ENCODE data around the gene SYNGR2. TPM values are rescaled to one million over a fixed set of nuclear protein-coding genes. Genes with fewer than 3 reads are reported as not detected.
"Not testable (repeated sequence)": the region's sequence is repeated elsewhere in the genome, so short reads cannot be mapped to it uniquely, and the experiment has no call there.

The SYNGR2 gene
- total RNA-seq, 1 experiment from 2014 or later, result 61.7 TPM

DNA sequence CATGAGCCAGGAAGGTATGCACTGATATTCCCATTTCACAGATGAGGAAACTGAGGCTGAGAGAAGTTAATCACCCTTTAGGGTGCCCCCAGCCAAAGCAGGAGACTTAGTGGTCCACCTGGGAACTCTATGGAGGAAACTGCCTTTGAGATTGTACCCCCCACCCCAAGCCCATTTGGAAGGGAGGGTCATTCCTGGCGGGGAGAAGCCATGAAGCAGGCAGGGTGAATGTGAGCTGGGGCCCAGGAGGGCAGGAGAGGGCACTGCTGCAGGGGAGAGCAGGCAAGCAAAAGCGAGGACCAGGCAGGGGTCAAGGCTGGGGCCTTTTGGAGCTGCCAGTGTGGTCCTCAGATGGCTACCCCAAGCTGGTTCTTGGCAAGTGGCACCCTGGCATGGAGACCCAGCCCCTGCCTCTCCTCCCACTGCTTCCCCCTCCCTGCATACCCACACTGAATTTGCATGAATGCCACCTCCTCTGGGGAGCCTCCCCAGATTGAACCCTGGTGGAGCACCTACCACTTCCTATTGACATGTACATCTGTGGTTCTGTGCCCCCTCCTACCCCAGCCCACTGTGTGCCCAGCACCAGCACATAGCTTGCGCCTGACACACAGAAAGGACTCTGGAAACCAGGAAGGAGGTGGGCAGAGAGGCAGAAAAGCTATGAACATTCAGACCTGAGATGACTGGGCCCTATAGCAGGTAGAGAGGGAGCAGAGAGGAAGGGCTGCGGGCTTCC lies 38.9 kb upstream of the SYNGR2 start:
- no peak for DNase-seq (ENCODE audit: extremely low read depth, low read depth)

DNA sequence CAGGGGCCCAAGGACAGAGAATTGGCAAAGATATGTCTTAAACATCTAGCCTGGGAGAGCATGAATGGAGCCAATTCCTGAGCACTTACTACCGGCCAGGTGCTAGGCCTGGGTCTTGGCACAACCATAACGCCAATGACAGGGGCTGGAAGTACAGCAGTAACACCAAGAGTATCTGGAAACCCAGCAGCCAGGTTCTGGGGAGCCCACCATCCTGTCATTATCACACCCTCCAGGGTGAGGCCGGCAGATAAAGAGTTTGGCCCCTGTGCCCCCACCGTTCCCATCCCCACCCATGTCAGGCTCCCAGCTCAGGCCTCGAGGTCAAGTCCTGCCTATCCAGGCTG lies 38.3 kb upstream of the SYNGR2 start:
- DNase-seq (ENCODE audit: extremely low read depth, low read depth), result no peak

GRCh38 chr17:78130437-78131101 lies 37.8 kb upstream of the SYNGR2 start, which contains the start of gene TMC8:
Gene TMC8, plus strand, starts transcription at chr17:78130771. Its CDS starts 818 bp downstream, at chr17:78131589.
- no peak for DNase-seq (ENCODE audit: extremely low read depth, low read depth)

- DNase-seq (ENCODE audit: extremely low read depth, low read depth), result no peak
These were observed 37.0 kb upstream of the SYNGR2 start for GRCh38 chr17:78131172-78132083.

- no peak for DNase-seq (ENCODE audit: extremely low read depth, low read depth)
These were observed 36.2 kb upstream of the SYNGR2 start for GRCh38 chr17:78132084-78132676.

- no peak for DNase-seq (ENCODE audit: extremely low read depth, low read depth)
These were observed 35.6 kb upstream of the SYNGR2 start for GRCh38 chr17:78132767-78133178.

GRCh38 chr17:78133179-78133951 lies 35.0 kb upstream of the SYNGR2 start:
- no peak for DNase-seq (ENCODE audit: extremely low read depth, low read depth)

DNA sequence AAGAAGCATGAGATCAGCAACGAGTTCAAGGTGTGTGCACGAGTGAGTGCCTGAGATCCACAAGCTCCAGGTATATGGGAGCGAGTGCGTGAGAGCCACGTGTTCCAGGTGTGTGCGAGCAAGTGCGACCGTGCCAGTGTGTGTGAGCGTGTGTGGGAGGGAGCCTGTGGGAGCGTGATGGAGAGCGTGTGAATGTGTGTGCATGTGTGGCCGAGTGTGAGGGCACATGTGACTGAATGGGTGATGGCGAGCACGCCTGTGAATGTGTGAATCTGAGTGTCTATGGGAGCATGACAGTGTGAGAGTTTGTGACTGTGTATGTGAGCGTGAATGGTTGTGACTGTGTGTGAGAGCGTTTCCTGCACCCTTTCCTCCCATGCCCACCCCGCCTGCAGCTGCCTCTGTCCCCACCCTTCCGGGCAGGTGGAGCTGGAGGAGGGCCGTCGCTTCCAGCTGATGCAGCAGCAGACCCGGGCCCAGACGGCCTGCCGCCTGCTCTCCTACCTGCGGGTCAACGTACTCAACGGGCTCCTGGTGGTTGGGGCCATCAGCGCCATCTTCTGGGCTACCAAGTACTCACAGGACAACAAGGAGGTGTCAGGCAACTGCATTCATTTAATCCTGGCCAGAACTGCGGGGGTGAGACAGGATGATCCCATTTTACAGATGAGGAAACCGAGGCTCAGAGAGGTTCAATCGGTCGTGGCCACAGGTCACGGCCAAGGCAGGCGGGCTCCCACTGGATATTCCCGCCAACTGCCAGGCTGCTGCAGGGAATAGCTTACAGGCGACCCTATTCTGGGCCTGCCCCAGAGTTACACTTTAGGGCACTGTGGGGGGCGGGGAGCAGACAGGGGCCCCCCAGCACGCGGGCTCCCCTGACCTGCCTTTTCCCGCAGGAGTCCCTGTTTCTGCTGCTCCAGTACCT lies 34.1 kb upstream of the SYNGR2 start:
- DNase-seq (ENCODE audit: extremely low read depth, low read depth), result peak; percentile 58

- DNase-seq (ENCODE audit: extremely low read depth, low read depth), result no peak
These were observed 33.4 kb upstream of the SYNGR2 start for GRCh38 chr17:78134899-78135385.

- no peak for DNase-seq (ENCODE audit: extremely low read depth, low read depth)
These were observed 32.4 kb upstream of the SYNGR2 start for GRCh38 chr17:78135858-78136500.

DNA sequence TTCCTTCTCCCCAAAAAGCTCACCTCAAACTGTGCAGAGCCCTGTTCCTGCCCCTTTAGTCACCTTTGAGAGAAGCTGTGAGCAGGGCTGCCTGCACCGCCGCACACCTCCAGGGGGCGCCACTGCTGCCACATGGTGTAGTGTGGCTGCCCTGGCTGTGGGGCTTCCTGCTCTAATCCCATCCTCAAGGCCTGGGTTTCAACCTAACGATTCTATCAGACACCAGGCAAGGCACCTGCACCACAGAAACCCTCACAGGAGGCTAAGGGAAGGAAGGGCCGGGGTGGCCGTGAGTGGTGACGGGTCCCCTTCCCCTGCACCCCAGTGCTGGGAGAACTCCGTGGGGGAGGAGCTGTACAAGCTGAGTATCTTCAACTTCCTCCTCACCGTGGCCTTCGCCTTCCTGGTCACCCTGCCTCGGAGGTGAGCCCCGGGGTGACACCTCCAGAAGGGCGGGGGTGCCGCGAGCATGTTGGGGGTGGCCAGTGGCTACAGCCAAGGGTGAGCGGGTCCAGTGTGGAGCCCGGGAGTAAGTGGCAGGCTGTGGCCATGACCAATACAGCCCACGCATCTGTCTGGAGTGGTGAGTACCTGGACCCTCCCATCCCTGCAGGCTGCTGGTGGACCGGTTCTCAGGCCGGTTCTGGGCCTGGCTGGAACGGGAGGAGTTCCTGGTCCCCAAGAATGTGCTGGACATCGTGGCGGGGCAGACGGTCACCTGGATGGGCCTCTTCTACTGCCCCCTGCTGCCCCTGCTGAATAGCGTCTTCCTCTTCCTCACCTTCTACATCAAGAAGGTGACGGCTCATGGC lies 30.8 kb upstream of the SYNGR2 start:
- no peak for DNase-seq (ENCODE audit: extremely low read depth, low read depth)

DNA sequence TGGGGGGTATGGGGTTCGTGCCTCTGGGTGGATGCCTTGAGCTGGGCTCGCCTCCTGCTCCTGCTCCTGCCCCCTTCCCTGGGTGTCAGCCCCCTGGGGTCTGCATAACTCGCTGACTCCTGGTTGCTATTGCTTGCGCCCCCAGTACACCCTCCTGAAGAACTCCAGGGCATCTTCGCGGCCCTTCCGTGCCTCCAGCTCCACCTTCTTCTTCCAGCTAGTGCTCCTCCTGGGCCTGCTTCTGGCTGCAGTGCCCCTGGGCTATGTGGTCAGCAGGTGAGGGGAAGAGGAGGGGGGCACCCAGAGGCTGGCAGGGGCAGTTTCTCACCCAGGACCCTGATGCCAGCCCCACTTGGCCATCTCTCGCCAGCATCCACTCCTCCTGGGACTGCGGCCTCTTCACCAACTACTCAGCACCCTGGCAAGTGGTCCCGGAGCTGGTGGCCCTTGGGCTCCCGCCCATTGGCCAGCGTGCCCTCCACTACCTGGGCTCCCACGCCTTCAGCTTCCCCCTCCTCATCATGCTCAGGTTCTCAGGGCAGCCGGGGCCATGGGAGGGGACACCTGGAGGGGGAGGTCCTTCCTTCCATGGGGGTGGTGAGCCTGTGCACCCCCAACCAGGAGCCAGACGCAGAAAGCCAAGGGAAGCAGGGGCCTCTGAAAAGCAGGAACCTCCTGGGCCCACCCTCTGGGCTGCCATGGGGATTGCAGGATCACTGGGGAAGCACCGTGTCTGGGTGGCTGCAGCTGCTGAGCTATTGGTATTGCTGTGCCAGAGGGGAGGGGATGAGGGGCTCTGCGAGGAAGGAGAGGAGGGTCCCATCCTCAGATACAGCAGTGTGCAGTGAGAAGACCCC lies 29.9 kb upstream of the SYNGR2 start:
- DNase-seq (ENCODE audit: extremely low read depth, low read depth), result no peak

- not testable (repeated sequence) for DNase-seq (ENCODE audit: extremely low read depth, low read depth)
These were observed 28.6 kb upstream of the SYNGR2 start for GRCh38 chr17:78139861-78140168.

GRCh38 chr17:78140169-78141051 lies 28.0 kb upstream of the SYNGR2 start:
- DNase-seq (ENCODE audit: extremely low read depth, low read depth), result peak; percentile 99

GRCh38 chr17:78141437-78142118 lies 26.8 kb upstream of the SYNGR2 start:
- DNase-seq (ENCODE audit: extremely low read depth, low read depth), result no peak
